HepG2 (cell line): ENCODE results near the gene ACSBG1. TPM values are rescaled to one million over a fixed set of nuclear protein-coding genes. Genes with fewer than 3 reads are reported as not detected.

ENCODE experiments used
- ATAC-seq: fragments of 200-7000 bp; cut with Tn5 transposase; 3 replicates; pipeline ENCODE4 v1.9.1; 2020; ENCODE audit warnings: mild to moderate bottlenecking, moderate library complexity
- BruUV-seq: library from RNA; stranded (reverse); fragments of 400-500 nt; replicated peaks from 2 replicates; lab custom pipeline; 2021; lab: Mats Ljungman, UMichigan
- CTCF ChIA-PET: fragments of 300-600 bp; formaldehyde crosslinking; extraction: SDS; loops from one replicate; lab custom pipeline; 2021; ENCODE audit warnings: low total read pairs, inconsistent platforms, low intra/inter-chr PET ratio; lab: Yijun Ruan, JAX
- POLR2A ChIA-PET: fragments of 350-600 bp; sonication (Branson Sonifier 250); formaldehyde crosslinking; loops from one replicate; lab custom pipeline; 2020; ENCODE audit warnings: antibody characterized with exemption, inconsistent platforms; lab: Yijun Ruan, JAX
- DNase-seq: peaks from one replicate; pipeline ENCODE4 v3.0.0-alpha.2; 2015; ENCODE audit warnings: low spot score
- FAIRE-seq: peaks from 3 replicates; lab custom pipeline; 2011; peaks lifted over from hg19 to GRCh38; lab: Jason Lieb, UNC
- H2AFZ ChIP-seq: one replicate; pipeline ENCODE4 v1.6.1; 2011; ENCODE audit warnings: low read length, inconsistent platforms
- H3K27ac ChIP-seq: fragments of 300-600 bp; 3 replicates; pipeline ENCODE4 v1.8.0; 2011; ENCODE audit warnings: mixed run types, mild to moderate bottlenecking, mixed read lengths, low read length, inconsistent platforms; ENCODE audit not compliant: insufficient read depth; ENCODE audit errors: extremely low read length
- H3K27me3 ChIP-seq, 2 experiments: fragments of 200-600 bp in 1 of 2; 2 replicates in 1 of 2; 3 replicates in 1 of 2; pipeline versions ENCODE4 v1.6.0 to v1.8.0; 2011; ENCODE audit warnings: low read length in 2 of 2, mild to moderate bottlenecking in 2 of 2, moderate library complexity in 2 of 2, inconsistent platforms in 1 of 2; ENCODE audit not compliant: insufficient read depth in 2 of 2, control insufficient read depth in 1 of 2
- H3K36me3 ChIP-seq, 2 experiments: fragments of 200-600 bp in 1 of 2; replicated peaks in 1 of 2; 2 replicates in 1 of 2; 3 replicates in 1 of 2; pipeline versions ENCODE4 v1.5.1 to v1.8.0; 2011; ENCODE audit warnings: low read length in 2 of 2, inconsistent platforms in 1 of 2; ENCODE audit not compliant: insufficient read depth in 2 of 2, control insufficient read depth in 1 of 2
- H3K4me1 ChIP-seq: 2 replicates; pipeline ENCODE4 v1.5.1; 2012; ENCODE audit warnings: low read length, inconsistent platforms; ENCODE audit not compliant: insufficient read depth
- H3K4me2 ChIP-seq: 2 replicates; pipeline ENCODE4 v1.6.0; 2011; ENCODE audit warnings: low read depth, low read length, inconsistent platforms
- H3K4me3 ChIP-seq, 3 experiments: fragments of 200-600 bp in 1 of 3; sonication (generic), shearing (Covaris generic) in 1 of 3; replicated peaks in 1 of 3; 2 replicates each; pipeline ENCODE4 v1.5.1; 2011 to 2016; ENCODE audit warnings: low read length in 3 of 3, inconsistent platforms in 2 of 3, low read depth in 2 of 3, mild to moderate bottlenecking in 2 of 3, control low read depth in 1 of 3, mixed read lengths in 1 of 3; ENCODE audit not compliant: insufficient read depth in 1 of 3
- H3K79me2 ChIP-seq: one replicate; pipeline ENCODE4 v1.6.1; 2011; ENCODE audit warnings: low read length, inconsistent platforms; ENCODE audit not compliant: insufficient read depth
- H3K9ac ChIP-seq: 2 replicates; pipeline ENCODE4 v1.6.0; 2011; ENCODE audit warnings: mild to moderate bottlenecking, low read depth, low read length, inconsistent platforms; ENCODE audit not compliant: insufficient read depth
- H3K9me3 ChIP-seq: 2 replicates; pipeline ENCODE4 v1.5.1; 2012; ENCODE audit warnings: mild to moderate bottlenecking, low read length
- H4K20me1 ChIP-seq: 2 replicates; pipeline ENCODE4 v1.6.0; 2011; ENCODE audit warnings: inconsistent platforms, mild to moderate bottlenecking, low read length, moderate library complexity; ENCODE audit not compliant: insufficient read depth
- SIX4 ChIP-seq: sonication (generic); formaldehyde crosslinking; IDR thresholded peaks from 2 replicates; pipeline ENCODE4 v1.4.0; 2020; ENCODE audit warnings: missing genetic modification reagents
- ZNF646 ChIP-seq: sonication (generic); formaldehyde crosslinking; IDR thresholded peaks from 2 replicates; pipeline ENCODE4 v1.9.0; 2021; ENCODE audit warnings: mild to moderate bottlenecking, missing genetic modification reagents
- ZSCAN22 ChIP-seq: sonication (generic); formaldehyde crosslinking; IDR thresholded peaks from 2 replicates; pipeline ENCODE4 v1.4.0; 2020; ENCODE audit warnings: mild to moderate bottlenecking, missing genetic modification reagents
- WGBS: methylation state at CpG from one replicate; pipeline ENCODE4 v1.1.6; 2017; ENCODE audit warnings: low lambda C conversion rate; 5-methylcytosine and 5-hydroxymethylcytosine counted together
- in situ Hi-C: cut with HindIII; loops from 2 replicates; pipeline ENCODE4 v1.10.0; 2017; ENCODE audit warnings: low pct_unique_long_range_greater_than_20kb; ENCODE audit not compliant: extremely low pct_ligation_motif_present
- intact Hi-C: fragments of 100-400 bp; cut with micrococcal nuclease; formaldehyde crosslinking; loops from one replicate; pipeline ENCODE4 v1.10.0; 2022; ENCODE audit not compliant: unreplicated experiment
- polyA plus RNA-seq, 8 experiments: library from polyadenylated mRNA; depleted of rRNA in 3 of 8; stranded (reverse) in 7 of 8; unstranded in 1 of 8; fragments of >200 nt; fragmentation: Illumina TruSeq in 4 of 8; extraction: Trizol in 4 of 8; gene quantifications; 2 replicates each; pipeline versions ENCODE4 v1.2.1 to v1.2.3, GENCODE V29; 2011 to 2016; ENCODE audit warnings: low read depth in 4 of 8, missing spikeins in 1 of 8, mixed read lengths in 1 of 8; ENCODE audit not compliant: insufficient read depth in 1 of 8
- total RNA-seq, 5 experiments: library from RNA; depleted of rRNA; stranded (reverse); fragments of >200 nt; fragmentation: Illumina TruSeq; extraction: Trizol; gene quantifications; 2 replicates each; pipeline ENCODE4 v1.2.3, GENCODE V29; 2016; ENCODE audit warnings: low read depth in 1 of 5

The ACSBG1 gene
- total and polyA plus RNA-seq, 2 of the 13 experiments (the other 11 are each of a cell fraction or from before 2014, with no cell fraction given): 0.35 to 0.81 TPM

- CTCF ChIA-PET: no interaction called here
- Histone ChIP-seq H3K4me3 (no peak overlapping the region), H4K20me1 (no peaks in the 10 kb centered on the region), H3K79me2 (no peaks in the 10 kb centered on the region), H3K27me3 (peaks cover 0 to 3% of the 10 kb centered on the region in 2 experiments; a peak in 2 of 5 replicates), H3K4me2 (no peak overlapping the region), H3K27ac (no peak overlapping the region), H3K4me1 (no peaks in the 10 kb centered on the region), H3K9me3 (no peaks in the 10 kb centered on the region), H2AFZ (no peak overlapping the region), H3K9ac (no peak overlapping the region), H3K36me3 (no peaks in the 10 kb centered on the region)
- 36% methylated on average over 4 of the region's 10 CpGs for WGBS
- in situ Hi-C loops: no loop called here
- FAIRE-seq (no peak), ATAC-seq (no peak), DNase-seq (no peak)
- intact Hi-C loops: no loop called here
- TF ChIP-seq SIX4 (CRISPR knock-in tag) (no peak), ZSCAN22 (no peak), ZNF646 (no peak)
- POLR2A ChIA-PET: no interaction called here
- no TSS peak for BruUV-seq
These were observed 41.4 kb downstream of the ACSBG1 start for GRCh38 chr15:78192826-78193594.
